B cell (primary cell): ENCODE data around the gene SPATA6L. TPM values are rescaled to one million over a fixed set of nuclear protein-coding genes. Genes with fewer than 3 reads are reported as not detected.

Experiments
- ATAC-seq: fragments of 200-7000 bp; cut with Tn5 transposase; one replicate; pipeline ENCODE4 v1.10.0; 2021; ENCODE audit warnings: low read depth, mild to moderate bottlenecking, moderate number of reproducible peaks, moderate library complexity
- CTCF ChIA-PET: fragments of 350-600 bp; sonication (Branson Sonifier 250); formaldehyde crosslinking; loops from one replicate; lab custom pipeline; 2021; ENCODE audit warnings: antibody characterized with exemption, inconsistent platforms; lab: Charles Lee
- POLR2A ChIA-PET: fragments of 350-600 bp; sonication (Branson Sonifier 250); formaldehyde crosslinking; loops from one replicate; lab custom pipeline; 2021; ENCODE audit warnings: antibody characterized with exemption; lab: Charles Lee
- DNase-seq: peaks from one replicate; pipeline ENCODE4 v3.0.0; 2013
- H2AFZ ChIP-seq: 2 replicates; pipeline ENCODE4 v1.6.1; 2012; ENCODE audit warnings: mild to moderate bottlenecking, low read depth, low read length; ENCODE audit not compliant: insufficient read depth, poor library complexity, severe bottlenecking
- H3K27ac ChIP-seq, 2 donors: 1 replicate in 1 of 2; 2 replicates in 1 of 2; pipeline ENCODE4 v1.5.1; 2012 to 2013; ENCODE audit warnings: low read length in 2 of 2, mild to moderate bottlenecking in 2 of 2, moderate library complexity in 1 of 2
- H3K27me3 ChIP-seq, 4 experiments: fragments of 200-600 bp in 1 of 4; sonication (generic) in 1 of 4; replicated peaks in 1 of 4; 1 replicate in 2 of 4; 2 replicates in 2 of 4; pipeline versions ENCODE4 v1.6.1 to v1.7.0; 2013 to 2016; ENCODE audit warnings: low read length in 3 of 4, mild to moderate bottlenecking in 2 of 4, mixed read lengths in 1 of 4, moderate library complexity in 1 of 4; ENCODE audit not compliant: insufficient read depth in 4 of 4, control insufficient read depth in 3 of 4; ENCODE audit errors: control extremely low read depth in 1 of 4
- H3K36me3 ChIP-seq, 2 experiments: replicated peaks in 1 of 2; 1 replicate in 1 of 2; 2 replicates in 1 of 2; pipeline versions ENCODE4 v1.6.1 to v1.7.1; 2013; ENCODE audit warnings: low read length in 1 of 2; ENCODE audit not compliant: insufficient read depth in 2 of 2, control insufficient read depth in 1 of 2; ENCODE audit errors: control extremely low read depth in 1 of 2, extremely low read depth in 1 of 2
- H3K4me1 ChIP-seq, 2 donors: fragments of 200-600 bp in 1 of 2; sonication (generic) in 1 of 2; 1 replicate in 1 of 2; 2 replicates in 1 of 2; pipeline versions ENCODE4 v1.5.1 to v1.6.1; 2013 to 2017; ENCODE audit warnings: low read length in 2 of 2; ENCODE audit not compliant: control insufficient read depth in 2 of 2, insufficient read depth in 2 of 2
- H3K4me2 ChIP-seq: replicated peaks from 2 replicates; pipeline ENCODE3; 2012; ENCODE audit warnings: mild to moderate bottlenecking, low read depth, low read length; ENCODE audit not compliant: poor library complexity, severe bottlenecking
- H3K4me3 ChIP-seq, 5 experiments: fragments of 200-600 bp in 1 of 5; sonication (generic) in 1 of 5; 1 replicate in 3 of 5; 2 replicates in 2 of 5; pipeline versions ENCODE4 v1.5.1 to v1.7.0; 2011 to 2016; ENCODE audit warnings: low read length in 4 of 5, mild to moderate bottlenecking in 4 of 5, low read depth in 2 of 5, control low read depth in 1 of 5, moderate library complexity in 1 of 5; ENCODE audit not compliant: insufficient read depth in 1 of 5; ENCODE audit errors: control extremely low read depth in 1 of 5, extremely low read depth in 1 of 5
- H3K79me2 ChIP-seq: fragments of 200-600 bp; sonication (generic); one replicate; pipeline ENCODE4 v1.6.0; 2016; ENCODE audit warnings: low read length; ENCODE audit not compliant: control insufficient read depth, insufficient read depth
- H3K9ac ChIP-seq: fragments of 200-600 bp; sonication (generic); 2 replicates; pipeline ENCODE4 v1.6.1; 2017; ENCODE audit warnings: mild to moderate bottlenecking, low read length, moderate library complexity
- H3K9me3 ChIP-seq, 3 donors: one replicate each; pipeline versions ENCODE4 v1.6.1 to v1.7.1; 2013; ENCODE audit warnings: low read length in 2 of 3; ENCODE audit not compliant: control insufficient read depth in 2 of 3, insufficient read depth in 1 of 3; ENCODE audit errors: control extremely low read depth in 1 of 3
- H4K20me1 ChIP-seq: 2 replicates; pipeline ENCODE4 v1.6.0; 2012; ENCODE audit warnings: mild to moderate bottlenecking, low read length; ENCODE audit not compliant: insufficient read depth, control insufficient read depth, poor library complexity, severe bottlenecking
- H3K27ac Mint-ChIP-seq: one replicate; pipeline ENCODE4 v1.8.0; 2021; ENCODE audit warnings: mixed read lengths
- H3K27me3 Mint-ChIP-seq: one replicate; pipeline ENCODE4 v1.8.0; 2021; ENCODE audit warnings: mixed read lengths
- H3K4me1 Mint-ChIP-seq: one replicate; pipeline ENCODE4 v1.8.0; 2021; ENCODE audit warnings: mixed read lengths
- H3K4me3 Mint-ChIP-seq: one replicate; pipeline ENCODE4 v1.8.0; 2021; ENCODE audit warnings: mixed read lengths
- H3K9me3 Mint-ChIP-seq: one replicate; pipeline ENCODE4 v1.8.0; 2022; ENCODE audit warnings: mixed read lengths; ENCODE audit not compliant: insufficient read depth
- CTCF ChIP-seq: fragments of 200-600 bp; IDR thresholded peaks from one replicate; pipeline ENCODE4 v1.8.0; 2022; ENCODE audit warnings: antibody characterized with exemption, mild to moderate bottlenecking
- EZH2 ChIP-seq: IDR thresholded peaks from 2 replicates; pipeline ENCODE4 v1.6.1; 2012; ENCODE audit warnings: borderline replicate concordance, low read depth, mild to moderate bottlenecking, moderate library complexity, low read length; ENCODE audit not compliant: insufficient read depth, poor library complexity, severe bottlenecking
- WGBS: methylation state at CpG from one replicate; pipeline ENCODE4 v1.1.5; 2013; ENCODE audit warnings: missing lambda C conversion rate; ENCODE audit not compliant: insufficient coverage; 5-methylcytosine and 5-hydroxymethylcytosine counted together
- intact Hi-C: fragments of 100-400 bp; cut with micrococcal nuclease; formaldehyde crosslinking; loops from one replicate; pipeline ENCODE4 v1.10.0; 2022
- polyA plus RNA-seq: library from polyadenylated mRNA; depleted of rRNA; stranded (reverse); fragments of >200 nt; gene quantifications from 2 replicates; pipeline ENCODE4 v1.2.3, GENCODE V29; 2012
- total RNA-seq, 2 donors: library from RNA; stranded (reverse); fragments of 120-200 nt in 1 of 2; gene quantifications; 1 replicate in 1 of 2; 2 replicates in 1 of 2; pipeline versions ENCODE4 v1.2.3 to v1.2.4, GENCODE V29; 2013 to 2022

Gene SPATA6L
- total and polyA plus RNA-seq, 2 donors (not counting 1 experiment from before 2014, with no cell fraction given): 0.09 to 1.2 TPM

DNA sequence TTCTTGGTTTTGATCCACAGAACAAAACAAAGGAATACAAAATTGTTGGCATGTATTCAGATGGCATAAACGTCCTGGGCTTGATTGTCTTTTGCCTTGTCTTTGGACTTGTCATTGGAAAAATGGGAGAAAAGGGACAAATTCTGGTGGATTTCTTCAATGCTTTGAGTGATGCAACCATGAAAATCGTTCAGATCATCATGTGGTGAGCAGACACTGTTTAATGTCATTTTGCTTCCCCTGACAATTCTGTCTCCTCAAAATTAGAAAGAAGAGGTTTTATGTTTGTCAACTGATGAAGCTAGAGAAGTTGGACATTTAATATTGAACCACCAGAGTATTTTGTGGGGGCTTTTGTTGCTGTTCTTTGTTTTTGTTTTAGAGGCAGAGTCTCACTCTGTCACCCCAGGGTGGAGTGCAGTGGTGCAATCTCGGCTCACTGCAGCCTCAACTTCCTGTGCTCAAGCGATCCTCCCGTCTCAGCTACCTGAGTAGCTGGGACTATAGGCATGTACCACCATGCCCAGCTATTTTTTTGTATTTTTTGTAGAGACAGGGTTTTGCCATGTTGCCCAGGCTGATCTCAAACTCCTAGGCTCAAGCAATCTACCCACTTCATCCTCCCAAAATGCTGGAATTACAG lies 94.0 kb downstream of the SPATA6L start:
- Mint-ChIP-seq H3K9me3 (no peaks in the 10 kb centered on the region), H3K4me3 (no peak overlapping the region), H3K4me1 (no peaks in the 10 kb centered on the region), H3K27ac (no peak overlapping the region), H3K27me3 (peaks cover 4% of the 10 kb centered on the region)
- ATAC-seq: no peak
- H3K4me1 ChIP-seq: no peaks in the 10 kb centered on the region
- H3K4me2 ChIP-seq: no peak overlapping the region
- H4K20me1 ChIP-seq: no peaks in the 10 kb centered on the region
- CTCF ChIA-PET: no interaction called here
- H2AFZ ChIP-seq: no peak overlapping the region
- no peak overlapping the region for H3K4me3 ChIP-seq
- no peak for DNase-seq
- POLR2A ChIA-PET: no interaction called here
- WGBS: 58% methylated on average over 2 of the region's 5 CpGs
- H3K9me3 ChIP-seq: no peaks in the 10 kb centered on the region
- no peak overlapping the region for H3K9ac ChIP-seq
- no peaks in the 10 kb centered on the region for H3K36me3 ChIP-seq
- intact Hi-C loops: no loop called here
- H3K27ac ChIP-seq: no peak overlapping the region
- no peaks in the 10 kb centered on the region for H3K79me2 ChIP-seq
- TF ChIP-seq CTCF (no peak), EZH2 (no peak)
- no peaks in the 10 kb centered on the region for H3K27me3 ChIP-seq

DNA sequence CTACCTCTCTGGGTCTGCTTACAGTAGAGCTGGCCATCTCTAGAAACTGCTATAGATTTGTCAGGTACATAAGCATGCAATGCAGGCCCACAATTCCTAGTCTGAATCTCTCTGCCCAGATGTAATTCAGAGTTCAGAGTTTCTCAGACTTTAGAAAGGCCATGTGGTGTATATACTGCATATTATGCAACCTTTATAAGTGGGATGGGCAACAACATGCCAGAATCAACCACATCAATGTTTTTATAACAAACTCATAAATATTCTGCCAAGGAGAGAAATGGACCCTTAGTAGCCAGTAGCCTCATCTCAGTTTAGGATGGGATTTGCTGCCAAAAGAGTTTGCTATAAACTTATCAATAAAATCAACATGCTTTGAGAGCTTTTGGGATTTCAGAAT lies 97.2 kb downstream of the SPATA6L start:
- Histone ChIP-seq H3K9me3 (no peaks in the 10 kb centered on the region), H3K27ac (no peak overlapping the region), H3K4me1 (no peaks in the 10 kb centered on the region), H3K27me3 (peaks cover 0 to 5% (median 0%) of the 10 kb centered on the region in 4 experiments), H3K36me3 (no peaks in the 10 kb centered on the region), H3K79me2 (no peaks in the 10 kb centered on the region), H4K20me1 (no peaks in the 10 kb centered on the region), H3K9ac (no peak overlapping the region), H3K4me3 (no peak overlapping the region), H3K4me2 (no peak overlapping the region), H2AFZ (no peak overlapping the region)
- CTCF ChIA-PET: no interaction called here
- Mint-ChIP-seq H3K9me3 (peaks cover 2% of the 10 kb centered on the region), H3K27ac (no peak overlapping the region), H3K4me3 (no peak overlapping the region), H3K4me1 (no peaks in the 10 kb centered on the region), H3K27me3 (no peaks in the 10 kb centered on the region)
- DNase-seq (no peak), ATAC-seq (no peak)
- POLR2A ChIA-PET: no interaction called here
- intact Hi-C loops: no loop called here
- TF ChIP-seq CTCF (no peak), EZH2 (no peak)
